WTC11 (cell line): ENCODE measurements around the gene ELMO1. TPM values are rescaled to one million over a fixed set of nuclear protein-coding genes. Genes with fewer than 3 reads are reported as not detected.

Experiments used
- ATAC-seq: fragments of 200-7000 bp; cut with Tn5 transposase; 2 replicates; pipeline ENCODE4 v1.10.0; 2021; ENCODE audit warnings: mild to moderate bottlenecking, moderate library complexity
- CTCF ChIA-PET: fragments of 300-600 bp; sonication (Branson Sonifier 250); formaldehyde crosslinking; loops from one replicate; lab custom pipeline; 2021; ENCODE audit warnings: antibody characterized with exemption; lab: Charles Lee
- POLR2A ChIA-PET: fragments of 350-600 bp; sonication (Branson Sonifier 250); formaldehyde crosslinking; loops from one replicate; lab custom pipeline; 2021; ENCODE audit warnings: antibody characterized with exemption; lab: Charles Lee
- DNase-seq: peaks from one replicate; pipeline ENCODE4 v3.0.0; 2021; ENCODE audit warnings: low spot score
- H3K27ac Mint-ChIP-seq: 2 replicates; pipeline ENCODE4 v1.8.0; 2021; ENCODE audit warnings: mixed read lengths
- H3K27me3 Mint-ChIP-seq: 2 replicates; pipeline ENCODE4 v1.8.0; 2021; ENCODE audit warnings: low read depth, mild to moderate bottlenecking, moderate library complexity, mixed read lengths
- H3K36me3 Mint-ChIP-seq: 2 replicates; pipeline ENCODE4 v1.8.0; 2021; ENCODE audit warnings: mixed read lengths
- H3K4me1 Mint-ChIP-seq: 2 replicates; pipeline ENCODE4 v1.8.0; 2022; ENCODE audit warnings: mixed read lengths
- H3K4me3 Mint-ChIP-seq: 2 replicates; pipeline ENCODE4 v1.8.0; 2021; ENCODE audit warnings: mild to moderate bottlenecking, moderate library complexity, mixed read lengths
- H3K9me3 Mint-ChIP-seq: 2 replicates; pipeline ENCODE4 v1.8.0; 2021; ENCODE audit warnings: mixed read lengths
- AFF4 ChIP-seq: sonication (generic); formaldehyde crosslinking; IDR thresholded peaks from 2 replicates; pipeline ENCODE4 v1.8.1; 2023; ENCODE audit warnings: mild to moderate bottlenecking, missing genetic modification reagents, borderline replicate concordance
- ERG ChIP-seq: fragments of 250-450 bp; sonication (Bioruptor Pico); IDR thresholded peaks from 2 replicates; pipeline ENCODE4 v1.8.0; 2021; ENCODE audit warnings: mild to moderate bottlenecking
- ETV6 ChIP-seq: sonication (generic); formaldehyde crosslinking; IDR thresholded peaks from 2 replicates; pipeline ENCODE4 v1.8.1; 2022; ENCODE audit warnings: mild to moderate bottlenecking, missing genetic modification reagents
- FOXJ3 ChIP-seq: sonication (generic); formaldehyde crosslinking; IDR thresholded peaks from 2 replicates; pipeline ENCODE4 v1.9.0; 2021; ENCODE audit warnings: missing genetic modification reagents, mild to moderate bottlenecking, borderline replicate concordance
- FOXP4 ChIP-seq: sonication (generic); formaldehyde crosslinking; IDR thresholded peaks from 2 replicates; pipeline ENCODE4 v1.8.0; 2022; ENCODE audit warnings: mild to moderate bottlenecking, missing genetic modification reagents
- GRHL2 ChIP-seq: fragments of 250-450 bp; sonication (Bioruptor Pico); IDR thresholded peaks from 2 replicates; pipeline ENCODE4 v1.8.0; 2022; ENCODE audit warnings: mild to moderate bottlenecking, moderate library complexity; ENCODE audit not compliant: insufficient replicate concordance, severe bottlenecking
- JUN ChIP-seq: sonication (generic); formaldehyde crosslinking; IDR thresholded peaks from 2 replicates; pipeline ENCODE4 v1.8.0; 2023; ENCODE audit warnings: mild to moderate bottlenecking, missing genetic modification reagents
- NR3C1 ChIP-seq: sonication (generic); formaldehyde crosslinking; conservative IDR thresholded peaks from 2 replicates; pipeline ENCODE4 v1.8.1; 2023; ENCODE audit warnings: low read depth, mild to moderate bottlenecking, missing genetic modification reagents
- OVOL2 ChIP-seq: fragments of 250-450 bp; sonication (Bioruptor Pico); IDR thresholded peaks from 2 replicates; pipeline ENCODE4 v1.9.0; 2021; ENCODE audit warnings: mild to moderate bottlenecking, borderline replicate concordance
- SMAD3 ChIP-seq: sonication (generic); formaldehyde crosslinking; IDR thresholded peaks from 2 replicates; pipeline ENCODE4 v1.8.0; 2022; ENCODE audit warnings: missing genetic modification reagents, mild to moderate bottlenecking, borderline replicate concordance
- STAT6 ChIP-seq: sonication (generic); formaldehyde crosslinking; conservative IDR thresholded peaks from 2 replicates; pipeline ENCODE4 v1.8.1; 2023; ENCODE audit warnings: mild to moderate bottlenecking, low read depth, missing genetic modification reagents, moderate library complexity
- ZBTB21 ChIP-seq: sonication (generic); formaldehyde crosslinking; IDR thresholded peaks from 2 replicates; pipeline ENCODE4 v1.8.1; 2023; ENCODE audit warnings: mild to moderate bottlenecking, missing genetic modification reagents, borderline replicate concordance
- ZNF121 ChIP-seq: sonication (generic); formaldehyde crosslinking; IDR thresholded peaks from 2 replicates; pipeline ENCODE4 v1.8.0; 2023; ENCODE audit warnings: missing genetic modification reagents
- ZNF138 ChIP-seq: sonication (generic); formaldehyde crosslinking; conservative IDR thresholded peaks from 2 replicates; pipeline ENCODE4 v1.8.1; 2022; ENCODE audit warnings: mild to moderate bottlenecking, moderate library complexity, missing genetic modification reagents
- ZNF232 ChIP-seq: sonication (generic); formaldehyde crosslinking; IDR thresholded peaks from 2 replicates; pipeline ENCODE4 v1.8.0; 2022; ENCODE audit warnings: mild to moderate bottlenecking, missing genetic modification reagents
- ZNF263 ChIP-seq: sonication (generic); formaldehyde crosslinking; IDR thresholded peaks from 2 replicates; pipeline ENCODE4 v1.8.1; 2022; ENCODE audit warnings: low read depth, mild to moderate bottlenecking, moderate library complexity, missing genetic modification reagents
- ZNF281 ChIP-seq: sonication (generic); formaldehyde crosslinking; IDR thresholded peaks from 2 replicates; pipeline ENCODE4 v1.8.0; 2023; ENCODE audit warnings: mild to moderate bottlenecking, missing genetic modification reagents
- total RNA-seq: library from RNA; stranded (reverse); gene quantifications from 3 replicates; pipeline ENCODE4 v1.2.3, GENCODE V29; 2021

Gene ELMO1
- total RNA-seq, 1 experiment from 2014 or later = 19.4 TPM

- TF ChIP-seq FOXP4 (CRISPR knock-in tag) (no peak), ZNF281 (CRISPR knock-in tag) (no peak)
Measured at GRCh38 chr7:37150180-37150579, 298.5 kb downstream of the ELMO1 start (continued).

- DNase-seq (no peak), ATAC-seq (no peak)
- ChIA-PET CTCF (no interaction called here), POLR2A (no interaction called here)
- Mint-ChIP-seq H3K4me1 (peaks cover 34% of the 10 kb centered on the region), H3K27me3 (no peaks in the 10 kb centered on the region), H3K4me3 (no peak overlapping the region), H3K27ac (no peak overlapping the region), H3K9me3 (peaks cover 9% of the 10 kb centered on the region), H3K36me3 (no peaks in the 10 kb centered on the region; the same call in 1 of the 2 replicates)
- TF ChIP-seq NR3C1 (no peak), ZNF232 (CRISPR knock-in tag) (no peak), GRHL2 (no peak), ERG (CRISPR knock-in tag) (no peak), ZBTB21 (no peak), STAT6 (CRISPR knock-in tag) (no peak), ZNF121 (no peak), JUN (CRISPR knock-in tag) (no peak), OVOL2 (no peak), ETV6 (CRISPR knock-in tag) (no peak), ZNF263 (no peak), SMAD3 (CRISPR knock-in tag) (no peak), ZNF138 (CRISPR knock-in tag) (no peak), AFF4 (CRISPR knock-in tag) (no peak), FOXJ3 (CRISPR knock-in tag) (no peak)
Measured at GRCh38 chr7:37149773-37150124, 298.9 kb downstream of the ELMO1 start.
